Esophagus muscularis mucosa (tissue), 4 donors: ENCODE results near the gene KCNS1.

Experiments used
- CTCF ChIP-seq, 3 experiments: fragments of 200-600 bp in 2 of 3; fragments of 450-650 bp in 1 of 3; sonication (generic) in 2 of 3; IDR thresholded peaks; one replicate each; pipeline ENCODE4 v1.5.1; 2017 to 2019; ENCODE audit warnings: antibody characterized with exemption in 3 of 3, mild to moderate bottlenecking in 2 of 3, moderate library complexity in 1 of 3
- EP300 ChIP-seq: sonication (generic); formaldehyde crosslinking; IDR thresholded peaks from one replicate; pipeline ENCODE4 v1.6.1; 2017; ENCODE audit warnings: antibody characterized with exemption
- POLR2A ChIP-seq: fragments of 450-650 bp; IDR thresholded peaks from one replicate; pipeline ENCODE4 v1.6.1; 2017; ENCODE audit warnings: antibody characterized with exemption, moderate library complexity, mild to moderate bottlenecking, low read depth

GRCh38 chr20:45118028-45118427 is 17.1 kb upstream of the KCNS1 start:
- no peak for TF ChIP-seq POLR2A
- no peak for TF ChIP-seq CTCF (IDR thresholded peaks at IDR 0.05)
- no peak for TF ChIP-seq EP300
